Epithelial cell of esophagus (primary cell): Measurements from ENCODE around the gene GLMP.
"Not testable (repeated sequence)": the region's sequence is repeated elsewhere in the genome, so short reads cannot be mapped to it uniquely, and the experiment has no call there.

Experiments
- DNase-seq: peaks from one replicate; pipeline ENCODE4 v3.0.0; 2010; ENCODE audit warnings: low read depth
- H3K4me3 ChIP-seq: 2 replicates; pipeline ENCODE4 v1.5.1; 2011; ENCODE audit warnings: mild to moderate bottlenecking, low read length, control low read depth
- CTCF ChIP-seq: IDR thresholded peaks from 2 replicates; pipeline ENCODE4 v1.5.1; 2011; ENCODE audit warnings: low read depth, mild to moderate bottlenecking, low read length, control low read depth, inconsistent platforms; ENCODE audit not compliant: insufficient read depth; ENCODE audit errors: missing control alignments

The GLMP gene

GRCh38 chr1:156337052-156337887 is 41.8 kb upstream of the GLMP start:
- no peak for TF ChIP-seq CTCF
- peak overlapping the region; percentile 91 for H3K4me3 ChIP-seq
- no peak for DNase-seq

- peak overlapping the region; percentile 91 for H3K4me3 ChIP-seq
- peak; percentile 24 for TF ChIP-seq CTCF
- peak; percentile 28 for DNase-seq
These were observed 40.8 kb upstream of the GLMP start for GRCh38 chr1:156336242-156336641.

- not testable (repeated sequence) for H3K4me3 ChIP-seq
These were observed 27.7 kb upstream of the GLMP start for GRCh38 chr1:156323179-156323578.

GRCh38 chr1:156320560-156320959 is 25.1 kb upstream of the GLMP start:
- no peak for TF ChIP-seq CTCF
- DNase-seq, result no peak
- H3K4me3 ChIP-seq, result no peak overlapping the region

More at GRCh38 chr1:156323179-156323578, 27.7 kb upstream of the GLMP start:
- not testable (repeated sequence) for DNase-seq

GRCh38 chr1:156319664-156320063 is 24.2 kb upstream of the GLMP start:
- peak; percentile 51 for TF ChIP-seq CTCF
- no peak overlapping the region for H3K4me3 ChIP-seq
- DNase-seq, result peak; percentile 29

- H3K4me3 ChIP-seq, result no peak overlapping the region
- no peak for TF ChIP-seq CTCF
- DNase-seq, result no peak
These were observed 21.4 kb upstream of the GLMP start for GRCh38 chr1:156316909-156317308.

GRCh38 chr1:156310962-156311361 is 15.5 kb upstream of the GLMP start:
- no peak overlapping the region for H3K4me3 ChIP-seq
- DNase-seq, result peak; percentile 41
- no peak for TF ChIP-seq CTCF
